Measurements from ENCODE around the gene MPRIP. TPM values are rescaled to one million over a fixed set of nuclear protein-coding genes. Genes with fewer than 3 reads are reported as not detected.

The MPRIP gene
- total RNA-seq, 1 experiment from 2014 or later = 338 TPM

DNA sequence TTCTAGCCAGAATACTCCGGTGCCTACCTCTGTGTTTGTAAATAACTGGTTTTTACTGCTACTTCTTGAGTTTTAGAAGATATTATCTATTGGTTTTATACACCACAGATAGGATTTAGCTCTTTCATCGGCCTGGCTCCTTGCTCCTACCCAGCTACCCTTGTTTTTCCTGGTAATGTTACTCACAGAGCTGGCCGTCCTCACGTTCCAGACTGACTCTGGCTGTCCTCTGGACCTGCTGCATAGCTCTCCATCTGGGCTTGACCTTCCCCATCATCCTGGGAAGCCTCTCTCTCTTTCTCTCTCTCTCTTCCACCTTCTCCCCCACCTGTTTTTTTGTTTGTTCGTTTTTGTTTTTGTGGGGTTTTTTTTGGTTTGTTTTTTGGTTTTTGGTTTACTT, 51.5 kb downstream of the MPRIP start:
- Mint-ChIP-seq H3K4me3 (ENCODE audit: low read depth, unreplicated experiment) (no peak overlapping the region), H3K4me1 (ENCODE audit: low read depth, unreplicated experiment) (peaks cover 74% of the 10 kb centered on the region), H3K27ac (ENCODE audit: unreplicated experiment) (peak overlapping the region; percentile 67), H3K36me3 (ENCODE audit: insufficient read depth, unreplicated experiment) (peaks cover 37% of the 10 kb centered on the region), H3K27me3 (ENCODE audit: unreplicated experiment) (no peaks in the 10 kb centered on the region), H3K9me3 (ENCODE audit: low read depth, unreplicated experiment) (no peaks in the 10 kb centered on the region)
- no peak for DNase-seq
- intact Hi-C loops (cut with micrococcal nuclease; ENCODE audit: unreplicated experiment) = no loop called here
- no TSS peak for BruUV-seq (replicated peaks)
- TF ChIP-seq CTCF (IDR thresholded peaks at IDR 0.05; ENCODE audit: unreplicated experiment) = no peak
- CTCF ChIA-PET = interaction anchor here (0.7 kb wide), 1 partner anchor 21 kb away, joined by 3 read pairs; no protein-coding TSS in a partner anchor

GRCh38 chr17:17096438-17097178, 54.4 kb downstream of the MPRIP start:
- CTCF ChIA-PET = no interaction called here
- Mint-ChIP-seq H3K27me3 (ENCODE audit: unreplicated experiment) (no peaks in the 10 kb centered on the region), H3K4me3 (ENCODE audit: low read depth, unreplicated experiment) (peak overlapping the region; percentile 13), H3K27ac (ENCODE audit: unreplicated experiment) (peak overlapping the region; percentile 24), H3K36me3 (ENCODE audit: insufficient read depth, unreplicated experiment) (peaks cover 32% of the 10 kb centered on the region), H3K4me1 (ENCODE audit: low read depth, unreplicated experiment) (peaks cover 50% of the 10 kb centered on the region), H3K9me3 (ENCODE audit: low read depth, unreplicated experiment) (no peaks in the 10 kb centered on the region)
- BruUV-seq (replicated peaks) = no TSS peak
- TF ChIP-seq CTCF (IDR thresholded peaks at IDR 0.05; ENCODE audit: unreplicated experiment) = no peak
- intact Hi-C loops (cut with micrococcal nuclease; ENCODE audit: unreplicated experiment) = no loop called here
- peak; percentile 55 for DNase-seq

- Mint-ChIP-seq H3K4me3 (ENCODE audit: low read depth, unreplicated experiment) (no peak overlapping the region), H3K27me3 (ENCODE audit: unreplicated experiment) (no peaks in the 10 kb centered on the region), H3K9me3 (ENCODE audit: low read depth, unreplicated experiment) (no peaks in the 10 kb centered on the region), H3K36me3 (ENCODE audit: insufficient read depth, unreplicated experiment) (peaks cover 31% of the 10 kb centered on the region), H3K4me1 (ENCODE audit: low read depth, unreplicated experiment) (peaks cover 37% of the 10 kb centered on the region), H3K27ac (ENCODE audit: unreplicated experiment) (no peak overlapping the region)
- BruUV-seq (replicated peaks) = no TSS peak
- intact Hi-C loops (cut with micrococcal nuclease; ENCODE audit: unreplicated experiment) = no loop called here
- CTCF ChIA-PET = no interaction called here
- no peak for TF ChIP-seq CTCF (IDR thresholded peaks at IDR 0.05; ENCODE audit: unreplicated experiment)
- no peak for DNase-seq
Observed at GRCh38 chr17:17097763-17098345, 55.6 kb downstream of the MPRIP start.

DNA sequence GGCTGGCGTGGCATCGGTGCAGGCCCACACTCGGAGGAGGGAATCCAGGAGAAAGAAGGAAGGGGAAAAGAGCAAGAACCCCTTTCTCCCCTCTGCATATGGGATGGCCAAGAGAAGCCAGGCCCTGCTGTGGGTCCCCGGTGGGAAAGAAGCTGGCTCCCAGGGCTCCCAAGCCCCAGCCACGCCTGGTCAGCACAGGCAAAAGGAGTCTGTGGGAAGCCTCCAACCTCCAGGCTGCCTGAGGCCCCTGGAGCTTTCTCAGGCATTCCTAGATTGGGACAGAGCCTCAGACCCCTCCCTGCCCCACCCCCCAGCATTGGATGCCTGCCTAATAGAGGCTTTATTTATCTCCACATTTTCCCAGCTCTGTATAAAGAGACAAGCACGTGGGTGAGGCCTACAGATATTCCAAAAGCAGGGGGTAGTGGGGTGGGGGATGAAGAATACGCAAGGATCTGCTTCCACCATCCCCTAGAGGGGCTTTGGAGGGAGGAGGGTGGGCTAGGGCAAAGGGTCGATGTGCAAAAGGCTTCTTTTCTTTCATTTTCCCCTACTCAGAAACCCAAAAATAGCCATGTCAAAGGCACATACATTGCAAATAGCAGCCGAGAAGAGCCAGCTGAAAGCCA, 56.4 kb downstream of the MPRIP start:
- Mint-ChIP-seq H3K4me1 (ENCODE audit: low read depth, unreplicated experiment) (peaks cover 35% of the 10 kb centered on the region), H3K27me3 (ENCODE audit: unreplicated experiment) (no peaks in the 10 kb centered on the region), H3K36me3 (ENCODE audit: insufficient read depth, unreplicated experiment) (peaks cover 39% of the 10 kb centered on the region), H3K9me3 (ENCODE audit: low read depth, unreplicated experiment) (no peaks in the 10 kb centered on the region), H3K4me3 (ENCODE audit: low read depth, unreplicated experiment) (no peak overlapping the region), H3K27ac (ENCODE audit: unreplicated experiment) (no peak overlapping the region)
- CTCF ChIA-PET = interaction anchor here (1.9 kb wide), 1 partner anchor 67 kb away, joined by 3 read pairs; no protein-coding TSS in a partner anchor
- DNase-seq = no peak
- intact Hi-C loops (cut with micrococcal nuclease; ENCODE audit: unreplicated experiment) = no loop called here
- BruUV-seq (replicated peaks) = no TSS peak
- no peak for TF ChIP-seq CTCF (IDR thresholded peaks at IDR 0.05; ENCODE audit: unreplicated experiment)

Measured in Calu3 (cell line).